Right kidney (tissue), 9 donors: ENCODE measurements around the gene SLC17A5.
"Not testable (repeated sequence)": the region's sequence is repeated elsewhere in the genome, so short reads cannot be mapped to it uniquely, and the experiment has no call there.

Experiments
- DNase-seq: peaks from one replicate; pipeline ENCODE4 v3.0.0-alpha.2; 2016
- long read RNA-seq, 8 donors: transcript quantifications; one replicate each; lab custom pipeline, GENCODE V29; 2026

The SLC17A5 gene, protein sequence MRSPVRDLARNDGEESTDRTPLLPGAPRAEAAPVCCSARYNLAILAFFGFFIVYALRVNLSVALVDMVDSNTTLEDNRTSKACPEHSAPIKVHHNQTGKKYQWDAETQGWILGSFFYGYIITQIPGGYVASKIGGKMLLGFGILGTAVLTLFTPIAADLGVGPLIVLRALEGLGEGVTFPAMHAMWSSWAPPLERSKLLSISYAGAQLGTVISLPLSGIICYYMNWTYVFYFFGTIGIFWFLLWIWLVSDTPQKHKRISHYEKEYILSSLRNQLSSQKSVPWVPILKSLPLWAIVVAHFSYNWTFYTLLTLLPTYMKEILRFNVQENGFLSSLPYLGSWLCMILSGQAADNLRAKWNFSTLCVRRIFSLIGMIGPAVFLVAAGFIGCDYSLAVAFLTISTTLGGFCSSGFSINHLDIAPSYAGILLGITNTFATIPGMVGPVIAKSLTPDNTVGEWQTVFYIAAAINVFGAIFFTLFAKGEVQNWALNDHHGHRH
- long read RNA-seq, donor 1, partial matches to known transcripts, result 0 of 4 reads
- long read RNA-seq, donor 1, other reads (novel, unspliced or antisense), result 0 of 4 reads
- long read RNA-seq, donor 2, transcript SLC17A5-201 (11 exons, 3,455 nt), result major isoform, 6 of 6 reads
- long read RNA-seq, donor 2, partial matches to known transcripts, result 0 of 6 reads
- long read RNA-seq, donor 2, other reads (novel, unspliced or antisense), result 0 of 6 reads
- long read RNA-seq, donor 3, partial matches to known transcripts, result 0 of 1 reads
- long read RNA-seq, donor 3, other reads (novel, unspliced or antisense), result 0 of 1 reads
- long read RNA-seq, donor 4, transcript SLC17A5-201 (11 exons, 3,455 nt), result major isoform, 5 of 5 reads
- long read RNA-seq, donor 4, partial matches to known transcripts, result 0 of 5 reads
- long read RNA-seq, donor 4, other reads (novel, unspliced or antisense), result 0 of 5 reads
- long read RNA-seq, donor 5, partial matches to known transcripts, result 0 of 1 reads
- long read RNA-seq, donor 5, other reads (novel, unspliced or antisense), result 0 of 1 reads
- long read RNA-seq, donor 6, partial matches to known transcripts, result 0 of 4 reads
- long read RNA-seq, donor 6, other reads (novel, unspliced or antisense), result 0 of 4 reads
- long read RNA-seq, donor 7, transcript SLC17A5-201 (11 exons, 3,455 nt), result major isoform, 7 of 7 reads
- long read RNA-seq, donor 7, partial matches to known transcripts, result 0 of 7 reads
- long read RNA-seq, donor 7, other reads (novel, unspliced or antisense), result 0 of 7 reads
- long read RNA-seq, donor 8, partial matches to known transcripts, result 0 of 3 reads
- long read RNA-seq, donor 8, other reads (novel, unspliced or antisense), result 0 of 3 reads

GRCh38 chr6:73653571-73654424 is at the start of gene SLC17A5:
Gene SLC17A5, minus strand, starts transcription at chr6:73653992. Its CDS starts 106 bp downstream, at chr6:73653886.
- peak; percentile 93 for DNase-seq

DNA sequence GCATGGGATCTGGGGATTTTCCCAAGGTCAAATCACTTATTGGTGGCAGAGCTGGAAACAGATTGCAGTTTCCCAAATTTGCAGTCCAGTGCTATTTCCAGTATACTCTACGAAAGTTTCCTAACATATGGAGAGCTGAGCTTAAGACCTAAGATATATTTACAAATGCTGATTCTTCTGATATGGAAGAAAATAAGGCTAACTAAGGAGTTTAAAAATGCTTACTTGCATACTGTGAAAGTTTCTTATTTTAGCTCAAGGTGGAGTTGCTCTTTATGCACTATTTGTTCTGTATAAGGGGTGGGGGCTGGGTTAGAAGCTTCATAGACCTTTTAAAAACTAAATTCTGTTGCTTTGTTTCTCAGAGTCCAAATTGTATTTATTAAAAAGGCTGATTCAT is 49.7 kb upstream of the SLC17A5 start:
- DNase-seq, result no peak

DNA sequence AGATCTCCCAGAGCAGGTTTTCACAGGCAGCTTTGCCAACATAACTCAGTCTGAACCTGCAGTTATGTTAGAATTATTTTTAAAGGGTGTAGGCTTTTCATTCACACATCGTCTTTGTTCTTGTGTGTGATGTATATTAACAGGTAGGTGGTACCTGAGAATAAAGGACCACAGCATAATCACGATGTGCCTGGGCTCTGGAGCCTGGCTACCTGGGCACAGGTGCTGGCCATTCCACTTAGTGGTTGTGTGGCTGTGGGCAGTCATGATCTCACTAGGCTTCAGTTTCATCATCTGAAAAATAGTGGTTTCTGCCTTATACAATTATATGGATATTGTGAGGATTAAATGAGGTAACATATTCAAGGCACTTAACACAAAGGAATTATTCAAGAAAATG is 48.7 kb upstream of the SLC17A5 start:
- no peak for DNase-seq

GRCh38 chr6:73699676-73700459 is 46.1 kb upstream of the SLC17A5 start:
- DNase-seq, result no peak

DNA sequence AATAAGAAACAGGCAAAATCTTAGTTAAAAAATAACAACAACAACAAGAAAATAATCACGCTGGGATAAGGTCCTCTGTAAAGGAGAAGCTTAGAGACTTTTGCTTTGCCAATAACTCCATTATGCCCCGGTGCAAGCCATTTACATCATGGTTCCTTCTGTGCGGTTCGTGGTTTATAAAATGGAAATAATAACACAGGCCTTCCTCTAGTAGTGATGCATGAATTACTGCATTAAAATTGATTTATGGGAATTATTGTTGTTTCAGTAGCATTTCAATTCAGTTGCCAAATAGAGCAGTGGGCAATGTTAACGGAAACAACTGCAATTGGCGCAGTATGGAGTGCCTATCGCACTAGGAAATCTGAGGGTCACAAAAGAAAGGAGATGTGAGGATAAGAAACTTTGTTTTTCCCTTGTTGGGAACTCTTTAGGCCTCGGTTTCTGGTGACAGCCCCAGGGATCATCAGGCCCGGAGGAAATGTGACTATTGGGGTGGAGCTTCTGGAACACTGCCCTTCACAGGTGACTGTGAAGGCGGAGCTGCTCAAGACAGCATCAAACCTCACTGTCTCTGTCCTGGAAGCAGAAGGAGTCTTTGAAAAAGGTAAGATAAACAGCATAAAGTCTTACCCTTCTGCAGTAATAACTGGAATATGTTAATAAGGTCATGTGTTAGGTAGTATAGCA is 43.3 kb upstream of the SLC17A5 start:
- DNase-seq, result no peak

GRCh38 chr6:73695619-73696421 is 42.0 kb upstream of the SLC17A5 start, which contains the start of gene CD109:
Gene CD109, plus strand, starts transcription at chr6:73696203. Its CDS starts 13 bp downstream, at chr6:73696216.
- DNase-seq, result peak; percentile 85

GRCh38 chr6:73694711-73695411 is 41.1 kb upstream of the SLC17A5 start:
- no peak for DNase-seq

GRCh38 chr6:73691512-73691911 is 37.7 kb upstream of the SLC17A5 start:
- DNase-seq, result no peak

- no peak for DNase-seq
Measured at GRCh38 chr6:73690056-73690455, 36.3 kb upstream of the SLC17A5 start.

DNA sequence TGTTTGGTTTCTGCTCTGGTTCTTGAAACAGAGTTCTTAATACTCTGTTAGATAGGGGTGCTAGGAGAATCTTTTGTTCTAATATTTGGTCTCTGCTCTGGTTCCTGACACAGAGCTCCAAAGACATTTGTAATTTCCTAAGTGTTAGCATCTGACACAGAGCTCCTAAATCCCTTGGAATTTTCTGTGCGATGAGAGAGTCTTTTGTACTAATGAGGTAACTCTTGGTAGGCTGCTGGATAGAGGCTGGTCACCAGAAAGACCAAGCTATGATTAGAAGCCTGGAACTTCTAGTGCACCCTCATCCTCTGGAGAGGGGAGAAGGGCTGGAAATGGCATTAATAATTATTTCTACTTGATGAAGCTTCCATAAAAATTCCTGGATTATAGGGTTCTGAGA is 34.6 kb upstream of the SLC17A5 start:
- no peak for DNase-seq

GRCh38 chr6:73683574-73683973 is 29.8 kb upstream of the SLC17A5 start:
- DNase-seq, result not testable (repeated sequence)

GRCh38 chr6:73680289-73680918 is 26.6 kb upstream of the SLC17A5 start:
- no peak for DNase-seq

DNA sequence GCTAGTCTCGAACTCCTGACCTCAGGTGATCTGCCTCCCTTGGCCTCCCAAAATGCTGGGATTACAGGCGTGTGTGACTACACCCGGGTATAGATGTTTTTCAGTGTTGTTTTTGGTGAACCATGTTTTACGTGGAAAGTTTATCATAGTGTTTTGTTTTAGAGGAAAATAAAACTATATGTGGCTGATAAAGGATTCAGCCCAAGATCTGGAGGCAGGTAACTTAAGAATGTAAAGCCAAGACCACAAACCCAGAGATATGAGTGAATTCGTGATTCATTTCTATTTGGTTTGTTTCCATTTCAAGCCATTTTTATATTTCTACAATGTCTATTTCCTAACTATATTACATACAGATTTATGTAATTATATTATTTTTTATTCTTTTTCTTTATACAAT is 26.1 kb upstream of the SLC17A5 start:
- not testable (repeated sequence) for DNase-seq

- DNase-seq, result no peak
Measured at GRCh38 chr6:73679009-73679408, 25.2 kb upstream of the SLC17A5 start.

- DNase-seq, result peak; percentile 37
Measured at GRCh38 chr6:73675466-73676098, 21.8 kb upstream of the SLC17A5 start.

GRCh38 chr6:73671911-73672685 is 18.3 kb upstream of the SLC17A5 start:
- DNase-seq, result no peak
